ENCODE results near the gene SCYL2. TPM values are rescaled to one million over a fixed set of nuclear protein-coding genes. Genes with fewer than 3 reads are reported as not detected.
A peak's percentile ranks its signal among the peaks of the same experiment; 100 is the strongest.

SCYL2 gene
- total RNA-seq, 4 donors from 2014 or later: 27.7 to 51.8 (median 39.5) TPM

- no peaks in the 10 kb centered on the region for H3K4me1 ChIP-seq
- TF ChIP-seq CTCF (IDR thresholded peaks at IDR 0.05) (no peak), POLR2A (IDR thresholded peaks at IDR 0.05) (no peak)
- H3K36me3 ChIP-seq: peaks cover 0 to 19% (median 0%) of the 10 kb centered on the region in 3 donors
- intact Hi-C loops (cut with DNase I): no loop called here
- no peak overlapping the region for H3K4me3 ChIP-seq
- H3K9me3 ChIP-seq: no peaks in the 10 kb centered on the region
- H3K27ac ChIP-seq: no peak overlapping the region
- DNase-seq: no peak
- H3K27me3 ChIP-seq: no peaks in the 10 kb centered on the region
- 50 to 58% methylated on average over 1 of the region's 1 CpG for WGBS, 2 donors
Measured at GRCh38 chr12:100345020-100345767, 78.2 kb downstream of the SCYL2 start.

GRCh38 chr12:100346660-100347059, 79.7 kb downstream of the SCYL2 start:
- Histone ChIP-seq H3K4me3 (no peak overlapping the region), H3K36me3 (peaks cover 0 to 8% (median 0%) of the 10 kb centered on the region in 3 donors), H3K27ac (no peak overlapping the region), H3K27me3 (no peaks in the 10 kb centered on the region), H3K9me3 (no peaks in the 10 kb centered on the region), H3K4me1 (no peaks in the 10 kb centered on the region)
- no peak for DNase-seq
- no peak for TF ChIP-seq CTCF (IDR thresholded peaks at IDR 0.05)
- TF ChIP-seq POLR2A (IDR thresholded peaks at IDR 0.05): no peak
- 68 to 83% methylated on average over 3 of the region's 3 CpGs for WGBS, 2 donors
- intact Hi-C loops (cut with DNase I): no loop called here

GRCh38 chr12:100348657-100349454, 81.9 kb downstream of the SCYL2 start:
- Histone ChIP-seq H3K27ac (no peak overlapping the region), H3K9me3 (no peaks in the 10 kb centered on the region), H3K27me3 (peaks cover 0 to 3% (median 0%) of the 10 kb centered on the region in 4 donors), H3K36me3 (no peaks in the 10 kb centered on the region), H3K4me3 (no peak overlapping the region), H3K4me1 (no peaks in the 10 kb centered on the region)
- no peak for DNase-seq
- TF ChIP-seq POLR2A (IDR thresholded peaks at IDR 0.05): no peak
- TF ChIP-seq CTCF (IDR thresholded peaks at IDR 0.05): peak in 2 of 6 experiments; percentile 15 to 39
- 73 to 74% methylated on average over 7 of the region's 7 CpGs for WGBS, 2 donors
- intact Hi-C loops (cut with DNase I): no loop called here

GRCh38 chr12:100356644-100357223, 89.8 kb downstream of the SCYL2 start, which contains the start of gene SLC17A8:
Gene SLC17A8 (plus strand): TSS chr12:100357074. CDS start chr12:100357392, 318 bp downstream.
- H3K4me1 ChIP-seq: no peaks in the 10 kb centered on the region
- H3K4me3 ChIP-seq: no peak within 1 kb of the TSS
- no peaks in the 10 kb centered on the region for H3K36me3 ChIP-seq
- H3K27me3 ChIP-seq: peaks cover 0 to 35% (median 0%) of the 10 kb centered on the region in 4 donors
- H3K9me3 ChIP-seq: no peaks in the 10 kb centered on the region
- TF ChIP-seq CTCF (IDR thresholded peaks at IDR 0.05): no peak
- no peak for TF ChIP-seq POLR2A (IDR thresholded peaks at IDR 0.05)
- WGBS, 2 donors: 12 to 19% methylated on average over 10 to 13 of the region's 13 CpGs
- no peak for DNase-seq
- H3K27ac ChIP-seq: no peak within 1 kb of the TSS
- intact Hi-C loops (cut with DNase I): no loop called here

All from esophagus squamous epithelium (tissue), 5 donors.